Thoracic aorta (tissue), 2 donors: Measurements from ENCODE around the gene TP53INP2. TPM values are rescaled to one million over a fixed set of nuclear protein-coding genes. Genes with fewer than 3 reads are reported as not detected.

Experiments used
- ATAC-seq: fragments of 150-250 bp; one replicate; pipeline ENCODE4 v1.8.0; 2017; ENCODE audit warnings: low read depth; ENCODE audit not compliant: insufficient number of reproducible peaks, low FRiP score
- DNase-seq: peaks from one replicate; pipeline ENCODE4 v3.0.0-alpha.2; 2020; ENCODE audit warnings: low spot score
- H3K27ac ChIP-seq, 2 donors: fragments of 200-600 bp; sonication (generic); 1 replicate in 1 of 2; 2 replicates in 1 of 2; pipeline ENCODE4 v1.5.1; 2016; ENCODE audit warnings: mild to moderate bottlenecking in 2 of 2, moderate library complexity in 2 of 2
- H3K27me3 ChIP-seq: fragments of 200-600 bp; sonication (generic); replicated peaks from 2 replicates; pipeline ENCODE4 v1.6.0; 2016; ENCODE audit warnings: mild to moderate bottlenecking; ENCODE audit not compliant: insufficient read depth
- H3K36me3 ChIP-seq: fragments of 200-600 bp; sonication (generic); one replicate; pipeline ENCODE4 v1.5.1; 2016
- H3K4me1 ChIP-seq, 2 donors: fragments of 200-600 bp; sonication (generic); 1 replicate in 1 of 2; 2 replicates in 1 of 2; pipeline versions ENCODE4 v1.5.1 to v1.6.0; 2016; ENCODE audit warnings: low read depth in 2 of 2, mild to moderate bottlenecking in 1 of 2; ENCODE audit not compliant: control insufficient read depth in 1 of 2
- H3K4me3 ChIP-seq: fragments of 200-600 bp; sonication (generic); 2 replicates; pipeline ENCODE4 v1.5.1; 2016; ENCODE audit warnings: mild to moderate bottlenecking
- H3K9me3 ChIP-seq: fragments of 200-600 bp; sonication (generic); 2 replicates; pipeline ENCODE4 v1.5.1; 2016
- total RNA-seq, 2 donors: library from RNA; depleted of rRNA; stranded (reverse); fragments of >200 nt; gene quantifications; one replicate each; pipeline versions ENCODE4 v1.1.0 to v1.2.3, GENCODE V29; 2016
- TF ChIP-seq, protein P1 (sequence below): fragments of 200-600 bp; sonication (generic); IDR thresholded peaks from one replicate; pipeline ENCODE4 v1.5.1; 2019; ENCODE audit warnings: antibody characterized with exemption

TP53INP2 gene
- total RNA-seq, 2 donors from 2014 or later, result 14.4 to 27.7 TPM

- H3K4me3 ChIP-seq, result no peak overlapping the region
- DNase-seq (no peak), ATAC-seq (no peak)
- no peaks in the 10 kb centered on the region for H3K9me3 ChIP-seq
- H3K27me3 ChIP-seq, result no peaks in the 10 kb centered on the region
- TF ChIP-seq, protein P1, sequence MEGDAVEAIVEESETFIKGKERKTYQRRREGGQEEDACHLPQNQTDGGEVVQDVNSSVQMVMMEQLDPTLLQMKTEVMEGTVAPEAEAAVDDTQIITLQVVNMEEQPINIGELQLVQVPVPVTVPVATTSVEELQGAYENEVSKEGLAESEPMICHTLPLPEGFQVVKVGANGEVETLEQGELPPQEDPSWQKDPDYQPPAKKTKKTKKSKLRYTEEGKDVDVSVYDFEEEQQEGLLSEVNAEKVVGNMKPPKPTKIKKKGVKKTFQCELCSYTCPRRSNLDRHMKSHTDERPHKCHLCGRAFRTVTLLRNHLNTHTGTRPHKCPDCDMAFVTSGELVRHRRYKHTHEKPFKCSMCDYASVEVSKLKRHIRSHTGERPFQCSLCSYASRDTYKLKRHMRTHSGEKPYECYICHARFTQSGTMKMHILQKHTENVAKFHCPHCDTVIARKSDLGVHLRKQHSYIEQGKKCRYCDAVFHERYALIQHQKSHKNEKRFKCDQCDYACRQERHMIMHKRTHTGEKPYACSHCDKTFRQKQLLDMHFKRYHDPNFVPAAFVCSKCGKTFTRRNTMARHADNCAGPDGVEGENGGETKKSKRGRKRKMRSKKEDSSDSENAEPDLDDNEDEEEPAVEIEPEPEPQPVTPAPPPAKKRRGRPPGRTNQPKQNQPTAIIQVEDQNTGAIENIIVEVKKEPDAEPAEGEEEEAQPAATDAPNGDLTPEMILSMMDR, result no peak
- H3K36me3 ChIP-seq, result peaks cover 45% of the 10 kb centered on the region
- H3K4me1 ChIP-seq, result no peaks in the 10 kb centered on the region
- no peak overlapping the region for H3K27ac ChIP-seq
Measured at GRCh38 chr20:34762031-34762555, 57.9 kb downstream of the TP53INP2 start.

Other genes with a start within 250 kb of the TP53INP2 start
- 100 to 1,000 TPM; 115 to 138 TPM for gene DYNLRB1, start 187.9 kb upstream of the TP53INP2 start, total RNA-seq
- 10 to 100 TPM; 39.2 to 79.6 TPM for gene MAP1LC3A, start 145.6 kb upstream of the TP53INP2 start, total RNA-seq
- 10 to 100 TPM; 10.2 to 10.4 TPM for gene PIGU, start 27.3 kb upstream of the TP53INP2 start, total RNA-seq
- 10 to 100 TPM; 14.8 to 21.4 TPM for gene NCOA6, start 121.3 kb downstream of the TP53INP2 start, total RNA-seq
- 10 to 100 TPM; 22.2 to 41.4 TPM for gene GGT7, start 168.5 kb downstream of the TP53INP2 start, total RNA-seq
- gene ACSS2, start 172.3 kb downstream of the TP53INP2 start, total RNA-seq, result 10 to 100 TPM; 65.9 to 95.4 TPM